ENCODE measurements around the gene STK32C. TPM values are rescaled to one million over a fixed set of nuclear protein-coding genes. Genes with fewer than 3 reads are reported as not detected.

The STK32C gene
- total and polyA plus RNA-seq, 2 donors (not counting 1 experiment from before 2014, with no cell fraction given): 9.9 to 16.8 TPM

DNA sequence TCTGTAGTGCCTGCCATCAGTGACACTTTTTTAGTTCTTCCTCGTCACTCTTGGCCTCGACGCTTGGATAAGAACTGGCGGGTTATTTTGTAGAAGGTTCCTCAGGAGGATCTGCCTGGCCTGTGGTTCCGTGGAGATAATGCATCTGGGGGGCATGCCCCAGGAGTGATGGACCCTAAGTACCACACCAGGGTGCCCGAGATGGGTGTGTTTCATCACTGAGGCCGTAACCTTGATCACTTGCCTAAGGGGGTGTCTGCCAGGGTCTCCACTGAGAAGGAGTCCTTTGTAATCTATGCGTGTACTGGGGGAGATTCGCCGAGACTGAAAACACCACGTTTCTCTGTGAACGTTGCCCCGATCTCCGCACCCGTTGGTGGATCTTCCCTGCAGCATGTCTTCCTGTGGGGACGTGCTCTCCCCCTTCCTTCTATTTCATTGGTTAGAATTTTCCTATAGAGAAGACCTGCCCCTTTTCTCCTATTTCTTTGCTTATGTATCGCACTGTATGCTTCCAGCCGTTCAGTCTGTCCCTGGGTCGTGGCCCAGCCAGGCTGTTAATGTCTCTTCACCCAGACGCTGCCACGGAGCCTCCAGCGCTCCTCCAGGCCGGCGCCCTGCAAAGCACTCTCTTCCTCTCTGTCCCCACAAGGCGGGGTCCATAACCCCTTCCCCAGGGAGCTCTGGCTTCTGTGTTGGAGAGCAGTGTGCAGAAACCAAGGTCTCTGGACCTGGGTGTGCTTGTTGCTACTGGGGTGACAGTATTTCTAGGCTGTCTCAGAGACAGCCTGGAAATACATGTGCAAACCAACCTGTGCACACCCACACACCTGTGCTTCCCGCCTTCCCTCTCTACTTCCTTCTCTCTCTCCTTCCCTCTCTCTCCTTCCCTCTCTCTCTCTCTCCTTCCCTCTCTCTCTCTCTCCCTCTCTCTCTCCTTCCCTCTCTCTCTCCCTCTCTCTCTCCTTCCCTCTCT, 135.4 kb downstream of the STK32C start:
- H2AFZ ChIP-seq (ENCODE audit: insufficient read depth, low read depth, low read length, poor library complexity, severe bottlenecking): no peak overlapping the region
- DNase-seq (no peak), ATAC-seq (ENCODE audit: low read depth) (no peak)
- no peak overlapping the region for H3K4me2 ChIP-seq (replicated peaks; ENCODE audit: low read depth, low read length, poor library complexity, severe bottlenecking)
- H3K9me3 Mint-ChIP-seq (ENCODE audit: insufficient read depth): no peaks in the 10 kb centered on the region
- H3K79me2 ChIP-seq (ENCODE audit: control insufficient read depth, insufficient read depth, low read length): no peaks in the 10 kb centered on the region
- no peak overlapping the region for H3K27ac ChIP-seq (ENCODE audit: low read length in 2 of 2)
- H3K27me3 Mint-ChIP-seq: peaks cover 10% of the 10 kb centered on the region
- intact Hi-C loops (cut with micrococcal nuclease): no loop called here
- no peaks in the 10 kb centered on the region for H3K36me3 ChIP-seq (replicated peaks in 1 of 2; ENCODE audit: control extremely low read depth in 1 of 2, control insufficient read depth in 1 of 2, extremely low read depth in 1 of 2, insufficient read depth in 2 of 2, low read length in 1 of 2)
- POLR2A ChIA-PET: no interaction called here
- peaks cover 0 to 16% (median 8%) of the 10 kb centered on the region in 4 experiments for H3K27me3 ChIP-seq (replicated peaks in 1 of 4; ENCODE audit: control extremely low read depth in 1 of 4, control insufficient read depth in 3 of 4, insufficient read depth in 4 of 4, low read length in 3 of 4)
- H4K20me1 ChIP-seq (ENCODE audit: control insufficient read depth, insufficient read depth, low read length, poor library complexity, severe bottlenecking): no peaks in the 10 kb centered on the region
- H3K4me3 ChIP-seq (ENCODE audit: control extremely low read depth in 1 of 5, extremely low read depth in 1 of 5, insufficient read depth in 1 of 5, low read depth in 2 of 5, low read length in 4 of 5): no peak overlapping the region
- WGBS (ENCODE audit: insufficient coverage): 79% methylated on average over 14 of the region's 26 CpGs
- H3K4me1 Mint-ChIP-seq: peaks cover 6% of the 10 kb centered on the region
- CTCF ChIA-PET: no interaction called here
- peaks cover 0 to 9% (median 0%) of the 10 kb centered on the region in 3 donors for H3K9me3 ChIP-seq (ENCODE audit: control extremely low read depth in 1 of 3, control insufficient read depth in 2 of 3, insufficient read depth in 1 of 3, low read length in 2 of 3)
- TF ChIP-seq EZH2 (IDR thresholded peaks at IDR 0.05; ENCODE audit: borderline replicate concordance, insufficient read depth, low read depth, low read length, poor library complexity, severe bottlenecking): no peak
- TF ChIP-seq, protein P1, sequence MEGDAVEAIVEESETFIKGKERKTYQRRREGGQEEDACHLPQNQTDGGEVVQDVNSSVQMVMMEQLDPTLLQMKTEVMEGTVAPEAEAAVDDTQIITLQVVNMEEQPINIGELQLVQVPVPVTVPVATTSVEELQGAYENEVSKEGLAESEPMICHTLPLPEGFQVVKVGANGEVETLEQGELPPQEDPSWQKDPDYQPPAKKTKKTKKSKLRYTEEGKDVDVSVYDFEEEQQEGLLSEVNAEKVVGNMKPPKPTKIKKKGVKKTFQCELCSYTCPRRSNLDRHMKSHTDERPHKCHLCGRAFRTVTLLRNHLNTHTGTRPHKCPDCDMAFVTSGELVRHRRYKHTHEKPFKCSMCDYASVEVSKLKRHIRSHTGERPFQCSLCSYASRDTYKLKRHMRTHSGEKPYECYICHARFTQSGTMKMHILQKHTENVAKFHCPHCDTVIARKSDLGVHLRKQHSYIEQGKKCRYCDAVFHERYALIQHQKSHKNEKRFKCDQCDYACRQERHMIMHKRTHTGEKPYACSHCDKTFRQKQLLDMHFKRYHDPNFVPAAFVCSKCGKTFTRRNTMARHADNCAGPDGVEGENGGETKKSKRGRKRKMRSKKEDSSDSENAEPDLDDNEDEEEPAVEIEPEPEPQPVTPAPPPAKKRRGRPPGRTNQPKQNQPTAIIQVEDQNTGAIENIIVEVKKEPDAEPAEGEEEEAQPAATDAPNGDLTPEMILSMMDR (IDR thresholded peaks at IDR 0.05): no peak
- no peak overlapping the region for H3K27ac Mint-ChIP-seq
- no peak overlapping the region for H3K4me3 Mint-ChIP-seq
- peaks cover 11 to 16% of the 10 kb centered on the region in 2 donors for H3K4me1 ChIP-seq (ENCODE audit: control insufficient read depth in 2 of 2, insufficient read depth in 2 of 2, low read length in 2 of 2)
- H3K9ac ChIP-seq (ENCODE audit: low read length): no peak overlapping the region

Measured in B cell (primary cell).